Activated T-helper 1 cell treated with anti-CD3 and anti-CD28 coated beads, Interleukin-2, amount 50 U/mL, for 16 hours (primary cell): ENCODE data around the gene MX2.
A peak's percentile ranks its signal among the peaks of the same experiment; 100 is the strongest.
"Not testable (repeated sequence)": the region's sequence is repeated elsewhere in the genome, so short reads cannot be mapped to it uniquely, and the experiment has no call there.

Experiments
- DNase-seq, 2 donors: peaks; one replicate each; pipeline ENCODE4 v3.0.0-alpha.2; 2020; ENCODE audit warnings: low read depth in 1 of 2, low spot score in 1 of 2

The MX2 gene

GRCh38 chr21:41410767-41411448, 49.1 kb downstream of the MX2 start:
- no peak for DNase-seq

- DNase-seq = no peak
Observed at GRCh38 chr21:41411449-41412089, 49.7 kb downstream of the MX2 start.

- not testable (repeated sequence) for DNase-seq
Observed at GRCh38 chr21:41417505-41417904, 55.7 kb downstream of the MX2 start.

- no peak for DNase-seq
Observed at GRCh38 chr21:41418393-41418792, 56.6 kb downstream of the MX2 start.

GRCh38 chr21:41418956-41419680, 57.3 kb downstream of the MX2 start:
- DNase-seq = no peak

GRCh38 chr21:41419921-41420862, 58.4 kb downstream of the MX2 start:
- peak in 1 of 2 donors; percentile 32 for DNase-seq

- DNase-seq = not testable (repeated sequence)
Observed at GRCh38 chr21:41420998-41421397, 59.2 kb downstream of the MX2 start.

GRCh38 chr21:41422546-41423304, 60.9 kb downstream of the MX2 start:
- no peak for DNase-seq

GRCh38 chr21:41423305-41423636, 61.4 kb downstream of the MX2 start:
- not testable (repeated sequence) for DNase-seq

- DNase-seq = no peak
Observed at GRCh38 chr21:41425588-41425953, 63.7 kb downstream of the MX2 start.

GRCh38 chr21:41425954-41426675, 64.3 kb downstream of the MX2 start, which contains the start of gene MX1:
Gene MX1 (plus strand): TSS chr21:41426239. CDS start chr21:41432071, 5,832 bp downstream.
- peak; percentile 76 to 78 for DNase-seq

GRCh38 chr21:41426676-41427404, 65.0 kb downstream of the MX2 start:
- peak in 1 of 2 donors; percentile 2 for DNase-seq

- no peak for DNase-seq
Observed at GRCh38 chr21:41427556-41427955, 65.7 kb downstream of the MX2 start.

- DNase-seq = no peak
Observed at GRCh38 chr21:41428311-41428710, 66.5 kb downstream of the MX2 start.

- DNase-seq = no peak
Observed at GRCh38 chr21:41428847-41429246, 67.0 kb downstream of the MX2 start.

- no peak for DNase-seq
Observed at GRCh38 chr21:41429305-41429704, 67.5 kb downstream of the MX2 start.

GRCh38 chr21:41429925-41430491, 68.2 kb downstream of the MX2 start:
- no peak for DNase-seq

- no peak for DNase-seq
Observed at GRCh38 chr21:41431788-41432548, 70.1 kb downstream of the MX2 start.
